Mesendoderm (in vitro differentiated cells): ENCODE data around the gene RAB17.

Experiments used
- DNase-seq: peaks from one replicate; pipeline ENCODE4 v3.0.0; 2013
- H2AK5ac ChIP-seq: 2 replicates; pipeline ENCODE4 v1.6.1; 2013; ENCODE audit warnings: low read length, inconsistent platforms
- H2BK120ac ChIP-seq: 2 replicates; pipeline ENCODE4 v1.6.1; 2013; ENCODE audit warnings: low read depth, mild to moderate bottlenecking, low read length, moderate library complexity, mixed read lengths
- H2BK15ac ChIP-seq: replicated peaks from 2 replicates; pipeline ENCODE4 v1.6.1; 2013; ENCODE audit warnings: low read depth, mild to moderate bottlenecking, moderate library complexity
- H2BK5ac ChIP-seq: 2 replicates; pipeline ENCODE4 v1.6.1; 2013; ENCODE audit warnings: low read length, inconsistent platforms
- H3K18ac ChIP-seq: 2 replicates; pipeline ENCODE4 v1.6.1; 2013; ENCODE audit warnings: mild to moderate bottlenecking, low read length, mixed read lengths
- H3K23ac ChIP-seq: one replicate; pipeline ENCODE4 v1.6.1; 2013; ENCODE audit warnings: low read length
- H3K27ac ChIP-seq: 2 replicates; pipeline ENCODE4 v1.5.1; 2013; ENCODE audit warnings: low read depth, mild to moderate bottlenecking, inconsistent platforms, low read length, moderate library complexity
- H3K27me3 ChIP-seq: 2 replicates; pipeline ENCODE4 v1.6.1; 2013; ENCODE audit warnings: low read length, control low read depth, mild to moderate bottlenecking, inconsistent platforms; ENCODE audit not compliant: insufficient read depth, poor library complexity
- H3K36me3 ChIP-seq: 2 replicates; pipeline ENCODE4 v1.6.1; 2013; ENCODE audit warnings: low read length, inconsistent platforms; ENCODE audit not compliant: control insufficient read depth, insufficient read depth
- H3K4ac ChIP-seq: one replicate; pipeline ENCODE4 v1.6.1; 2013; ENCODE audit warnings: low read depth, mild to moderate bottlenecking, low read length, moderate library complexity
- H3K4me1 ChIP-seq: 2 replicates; pipeline ENCODE4 v1.6.1; 2013; ENCODE audit warnings: low read depth, low read length, inconsistent platforms; ENCODE audit not compliant: control insufficient read depth
- H3K4me2 ChIP-seq: 2 replicates; pipeline ENCODE4 v1.6.1; 2013; ENCODE audit warnings: low read length
- H3K4me3 ChIP-seq: 2 replicates; pipeline ENCODE4 v1.5.1; 2013; ENCODE audit warnings: mild to moderate bottlenecking, low read length
- H3K56ac ChIP-seq: one replicate; pipeline ENCODE4 v1.6.1; 2013; ENCODE audit warnings: low read length
- H3K79me1 ChIP-seq: 2 replicates; pipeline ENCODE4 v1.6.1; 2013; ENCODE audit warnings: low read length, inconsistent platforms
- H3K79me2 ChIP-seq: 2 replicates; pipeline ENCODE4 v1.6.1; 2013; ENCODE audit warnings: mild to moderate bottlenecking, low read length; ENCODE audit not compliant: control insufficient read depth, insufficient read depth
- H3K9ac ChIP-seq: 2 replicates; pipeline ENCODE4 v1.6.1; 2013; ENCODE audit warnings: low read length, inconsistent platforms
- H4K5ac ChIP-seq: one replicate; pipeline ENCODE4 v1.6.1; 2013; ENCODE audit warnings: low read length
- H4K8ac ChIP-seq: one replicate; pipeline ENCODE4 v1.6.1; 2013; ENCODE audit warnings: low read depth, mild to moderate bottlenecking, control low read depth, low read length, moderate library complexity
- WGBS: extraction: QIAGEN DNeasy Blood & Tissue Kit; methylation state at CpG from one replicate; pipeline ENCODE4 v1.1.7; 2013; ENCODE audit warnings: low lambda C conversion rate, missing lambda C conversion rate; ENCODE audit not compliant: insufficient coverage; ENCODE audit errors: extremely low coverage; 5-methylcytosine and 5-hydroxymethylcytosine counted together

The RAB17 gene

GRCh38 chr2:237529452-237530402 lies 60.8 kb downstream of the RAB17 start:
- no peak overlapping the region for H3K23ac ChIP-seq
- no peak overlapping the region for H3K9ac ChIP-seq
- no peak overlapping the region for H3K27ac ChIP-seq
- H4K5ac ChIP-seq: no peak overlapping the region
- no peak overlapping the region for H3K18ac ChIP-seq
- no peak overlapping the region for H3K4me2 ChIP-seq
- H3K79me2 ChIP-seq: no peaks in the 10 kb centered on the region
- no peak overlapping the region for H2BK5ac ChIP-seq
- no peak overlapping the region for H2BK120ac ChIP-seq
- no peak for DNase-seq
- no peaks in the 10 kb centered on the region for H3K27me3 ChIP-seq
- no peaks in the 10 kb centered on the region for H3K36me3 ChIP-seq
- H3K4me3 ChIP-seq: no peak overlapping the region
- no peak overlapping the region for H4K8ac ChIP-seq
- peaks cover 3% of the 10 kb centered on the region for H3K4me1 ChIP-seq
- H2BK15ac ChIP-seq: no peak overlapping the region
- no peak overlapping the region for H3K4ac ChIP-seq
- no peaks in the 10 kb centered on the region for H3K79me1 ChIP-seq
- H2AK5ac ChIP-seq: no peak overlapping the region
- WGBS: no CpG with 5 or more reads among the region's 19 CpGs
- H3K56ac ChIP-seq: no peak overlapping the region

GRCh38 chr2:237527766-237528165 lies 62.8 kb downstream of the RAB17 start:
- no peak overlapping the region for H3K56ac ChIP-seq
- H3K79me1 ChIP-seq: no peaks in the 10 kb centered on the region
- no peaks in the 10 kb centered on the region for H3K79me2 ChIP-seq
- H3K4me1 ChIP-seq: peaks cover 3% of the 10 kb centered on the region
- H3K9ac ChIP-seq: no peak overlapping the region
- no peak overlapping the region for H3K4ac ChIP-seq
- no peak for DNase-seq
- no peak overlapping the region for H3K23ac ChIP-seq
- H3K27ac ChIP-seq: no peak overlapping the region
- no peak overlapping the region for H4K5ac ChIP-seq
- H3K18ac ChIP-seq: no peak overlapping the region
- no peak overlapping the region for H3K4me3 ChIP-seq
- H4K8ac ChIP-seq: no peak overlapping the region
- no CpG with 5 or more reads among the region's 5 CpGs for WGBS
- H3K4me2 ChIP-seq: no peak overlapping the region
- no peak overlapping the region for H2AK5ac ChIP-seq
- H3K27me3 ChIP-seq: no peaks in the 10 kb centered on the region
- H3K36me3 ChIP-seq: peaks cover 1% of the 10 kb centered on the region
- no peak overlapping the region for H2BK120ac ChIP-seq
- no peak overlapping the region for H2BK5ac ChIP-seq
- no peak overlapping the region for H2BK15ac ChIP-seq

GRCh38 chr2:237527233-237527632 lies 63.3 kb downstream of the RAB17 start:
- no peak overlapping the region for H3K4me2 ChIP-seq
- DNase-seq: no peak
- no peaks in the 10 kb centered on the region for H3K79me1 ChIP-seq
- H3K27me3 ChIP-seq: no peaks in the 10 kb centered on the region
- no peak overlapping the region for H2BK120ac ChIP-seq
- H3K56ac ChIP-seq: no peak overlapping the region
- WGBS: no CpG with 5 or more reads among the region's 11 CpGs
- peaks cover 1% of the 10 kb centered on the region for H3K36me3 ChIP-seq
- no peak overlapping the region for H4K5ac ChIP-seq
- H2BK5ac ChIP-seq: no peak overlapping the region
- no peak overlapping the region for H3K27ac ChIP-seq
- no peak overlapping the region for H2BK15ac ChIP-seq
- H3K4ac ChIP-seq: no peak overlapping the region
- H3K23ac ChIP-seq: no peak overlapping the region
- H3K4me3 ChIP-seq: no peak overlapping the region
- no peak overlapping the region for H3K18ac ChIP-seq
- H4K8ac ChIP-seq: no peak overlapping the region
- H3K4me1 ChIP-seq: peaks cover 3% of the 10 kb centered on the region
- H3K79me2 ChIP-seq: no peaks in the 10 kb centered on the region
- no peak overlapping the region for H3K9ac ChIP-seq
- no peak overlapping the region for H2AK5ac ChIP-seq

DNA sequence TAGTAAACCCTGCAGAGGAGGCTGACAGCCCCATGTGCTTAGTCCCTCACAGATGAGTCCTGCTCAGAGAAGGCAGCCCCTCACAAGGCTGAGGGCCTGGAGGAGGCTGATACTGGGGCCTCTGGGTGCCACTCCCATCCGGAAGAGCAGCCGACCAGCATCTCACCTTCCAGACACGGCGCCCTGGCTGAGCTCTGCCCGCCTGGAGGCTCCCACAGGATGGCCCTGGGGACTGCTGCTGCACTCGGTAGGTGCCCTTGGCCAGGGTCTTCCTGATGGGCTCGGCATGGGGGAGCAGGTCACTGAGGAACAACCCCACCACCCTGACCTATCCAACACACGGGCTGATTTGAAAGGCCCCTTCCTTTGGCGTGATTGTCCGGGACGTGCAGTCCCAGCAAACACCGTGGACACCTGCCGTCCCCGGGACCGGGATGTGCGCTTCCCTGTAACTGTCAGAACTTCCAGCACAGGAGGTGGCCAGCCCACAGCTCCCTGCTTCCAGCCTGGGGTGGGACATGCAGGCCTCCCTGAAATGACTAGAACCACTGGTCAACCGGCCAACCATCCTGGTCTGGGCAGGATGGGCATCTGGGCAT lies 64.9 kb downstream of the RAB17 start:
- no peak for DNase-seq
- no peak overlapping the region for H2BK5ac ChIP-seq
- no peak overlapping the region for H3K23ac ChIP-seq
- H2AK5ac ChIP-seq: no peak overlapping the region
- H2BK120ac ChIP-seq: no peak overlapping the region
- peaks cover 1% of the 10 kb centered on the region for H3K36me3 ChIP-seq
- no peaks in the 10 kb centered on the region for H3K79me1 ChIP-seq
- no peak overlapping the region for H3K4me3 ChIP-seq
- H3K56ac ChIP-seq: no peak overlapping the region
- no peak overlapping the region for H2BK15ac ChIP-seq
- no peak overlapping the region for H3K4me2 ChIP-seq
- H3K27me3 ChIP-seq: no peaks in the 10 kb centered on the region
- H3K4ac ChIP-seq: no peak overlapping the region
- H3K79me2 ChIP-seq: no peaks in the 10 kb centered on the region
- no peaks in the 10 kb centered on the region for H3K4me1 ChIP-seq
- H4K5ac ChIP-seq: no peak overlapping the region
- no peak overlapping the region for H3K18ac ChIP-seq
- no peak overlapping the region for H3K27ac ChIP-seq
- no peak overlapping the region for H4K8ac ChIP-seq
- H3K9ac ChIP-seq: no peak overlapping the region
- WGBS: no CpG with 5 or more reads among the region's 17 CpGs

GRCh38 chr2:237524631-237525030 lies 65.9 kb downstream of the RAB17 start:
- Histone ChIP-seq H3K4ac (no peak overlapping the region), H4K5ac (no peak overlapping the region), H4K8ac (no peak overlapping the region), H3K18ac (no peak overlapping the region), H3K36me3 (peaks cover 1% of the 10 kb centered on the region), H3K23ac (no peak overlapping the region), H3K4me2 (no peak overlapping the region), H3K79me2 (no peaks in the 10 kb centered on the region), H3K27me3 (no peaks in the 10 kb centered on the region), H2AK5ac (no peak overlapping the region), H3K27ac (no peak overlapping the region), H3K4me1 (no peaks in the 10 kb centered on the region), H2BK5ac (no peak overlapping the region), H3K56ac (no peak overlapping the region), H3K4me3 (no peak overlapping the region), H2BK15ac (no peak overlapping the region), H3K79me1 (no peaks in the 10 kb centered on the region), H2BK120ac (no peak overlapping the region), H3K9ac (no peak overlapping the region)
- DNase-seq: no peak
- WGBS: no CpG with 5 or more reads among the region's 6 CpGs
